Measurements from ENCODE around the gene SFRP5.

DNA sequence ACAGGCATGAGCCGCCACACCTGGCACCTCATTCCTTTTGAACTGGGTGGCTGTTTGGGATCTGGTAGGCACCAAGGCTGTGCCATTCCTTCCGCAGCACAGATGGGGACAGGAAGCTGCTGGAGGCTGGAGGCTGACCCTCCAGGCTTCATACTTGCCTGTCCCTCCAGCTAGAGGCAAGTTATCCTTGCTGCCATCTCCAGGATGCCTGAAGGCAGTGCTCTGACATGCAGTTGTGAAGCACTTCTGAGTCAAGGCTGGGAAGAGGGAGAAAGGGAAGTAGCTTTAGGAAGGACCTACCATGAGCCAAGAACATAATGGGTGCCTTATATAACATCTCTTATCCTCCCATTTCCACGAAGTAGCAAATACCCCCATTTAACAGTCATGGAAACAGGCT, 48.8 kb downstream of the SFRP5 start:
- TF ChIP-seq GATA3 (IDR thresholded peaks at IDR 0.05; ENCODE audit: low read depth, low read length) (no peak), GATA2 (IDR thresholded peaks at IDR 0.05; ENCODE audit: low read depth, low read length) (no peak)

All from SH-SY5Y (cell line).